ENCODE data around the gene MIPEP.

DNA sequence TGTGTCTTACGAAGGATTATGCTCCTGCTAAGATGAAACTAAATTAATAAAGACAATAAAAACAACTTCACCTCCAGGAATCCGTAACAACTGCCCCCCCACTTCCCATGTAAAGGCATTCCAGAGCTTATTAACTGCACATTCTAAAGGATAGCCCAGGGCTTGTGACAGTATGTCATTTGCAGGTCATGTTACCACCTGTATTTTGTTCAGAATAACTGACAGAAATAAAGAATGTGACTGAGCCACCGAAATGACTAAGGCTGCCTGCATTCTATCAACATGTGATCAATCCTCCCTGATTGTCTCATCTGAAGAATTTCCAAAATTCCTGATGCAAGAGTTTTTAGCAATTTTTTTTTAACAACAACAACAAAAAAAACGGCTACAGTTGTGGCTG lies 117.2 kb downstream of the MIPEP start:
- TF ChIP-seq, protein P1, sequence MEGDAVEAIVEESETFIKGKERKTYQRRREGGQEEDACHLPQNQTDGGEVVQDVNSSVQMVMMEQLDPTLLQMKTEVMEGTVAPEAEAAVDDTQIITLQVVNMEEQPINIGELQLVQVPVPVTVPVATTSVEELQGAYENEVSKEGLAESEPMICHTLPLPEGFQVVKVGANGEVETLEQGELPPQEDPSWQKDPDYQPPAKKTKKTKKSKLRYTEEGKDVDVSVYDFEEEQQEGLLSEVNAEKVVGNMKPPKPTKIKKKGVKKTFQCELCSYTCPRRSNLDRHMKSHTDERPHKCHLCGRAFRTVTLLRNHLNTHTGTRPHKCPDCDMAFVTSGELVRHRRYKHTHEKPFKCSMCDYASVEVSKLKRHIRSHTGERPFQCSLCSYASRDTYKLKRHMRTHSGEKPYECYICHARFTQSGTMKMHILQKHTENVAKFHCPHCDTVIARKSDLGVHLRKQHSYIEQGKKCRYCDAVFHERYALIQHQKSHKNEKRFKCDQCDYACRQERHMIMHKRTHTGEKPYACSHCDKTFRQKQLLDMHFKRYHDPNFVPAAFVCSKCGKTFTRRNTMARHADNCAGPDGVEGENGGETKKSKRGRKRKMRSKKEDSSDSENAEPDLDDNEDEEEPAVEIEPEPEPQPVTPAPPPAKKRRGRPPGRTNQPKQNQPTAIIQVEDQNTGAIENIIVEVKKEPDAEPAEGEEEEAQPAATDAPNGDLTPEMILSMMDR (IDR thresholded peaks at IDR 0.05) = no peak
- no peak for TF ChIP-seq POLR2AphosphoS5 (IDR thresholded peaks at IDR 0.05)

All from prostate gland (tissue), 2 donors.